Erythroblast (primary cell): ENCODE results near the gene DRD2.

Source experiments
- DNase-seq, 2 experiments: peaks; one replicate each; lab custom pipeline; 2025; lab: John Stamatoyannopoulos, UW
- GATA1 ChIP-seq: IDR thresholded peaks from 2 replicates; pipeline ENCODE4 v1.6.1; 2011; ENCODE audit warnings: low read depth, mild to moderate bottlenecking, control low read depth, low read length, moderate library complexity
- POLR2A ChIP-seq: IDR thresholded peaks from 2 replicates; pipeline ENCODE4 v1.6.1; 2011; ENCODE audit warnings: mild to moderate bottlenecking, low read length

DRD2 gene

GRCh38 chr11:113446112-113446511 lies 29.1 kb downstream of the DRD2 start:
- no peak for TF ChIP-seq POLR2A
- TF ChIP-seq GATA1, result no peak
- no peak for DNase-seq

- no peak for TF ChIP-seq POLR2A
- no peak for TF ChIP-seq GATA1
- no peak for DNase-seq
These were observed 30.6 kb downstream of the DRD2 start for GRCh38 chr11:113444502-113445123.

- TF ChIP-seq GATA1, result no peak
- TF ChIP-seq POLR2A, result no peak
- DNase-seq, result no peak
These were observed 34.4 kb downstream of the DRD2 start for GRCh38 chr11:113440816-113441215.

- TF ChIP-seq POLR2A, result no peak
- TF ChIP-seq GATA1, result no peak
- no peak for DNase-seq
These were observed 38.4 kb downstream of the DRD2 start for GRCh38 chr11:113436672-113437252.

- no peak for DNase-seq
These were observed 39.8 kb downstream of the DRD2 start for GRCh38 chr11:113435190-113435968.

GRCh38 chr11:113431746-113432145 lies 43.5 kb downstream of the DRD2 start:
- no peak for DNase-seq
- TF ChIP-seq POLR2A, result no peak
- TF ChIP-seq GATA1, result no peak

More at GRCh38 chr11:113435190-113435968, 39.8 kb downstream of the DRD2 start:
- TF ChIP-seq GATA1, result no peak
- TF ChIP-seq POLR2A, result no peak

GRCh38 chr11:113426686-113427085 lies 48.5 kb downstream of the DRD2 start:
- TF ChIP-seq GATA1 (no peak), POLR2A (no peak)
- DNase-seq, result no peak

GRCh38 chr11:113420808-113421207 lies 54.4 kb downstream of the DRD2 start:
- no peak for DNase-seq
- no peak for TF ChIP-seq GATA1
- TF ChIP-seq POLR2A, result no peak

GRCh38 chr11:113419454-113420003 lies 55.7 kb downstream of the DRD2 start:
- TF ChIP-seq POLR2A, result no peak
- no peak for TF ChIP-seq GATA1
- DNase-seq, result no peak

- DNase-seq, result no peak
These were observed 57.8 kb downstream of the DRD2 start for GRCh38 chr11:113417428-113417827.

GRCh38 chr11:113415343-113415742 lies 59.9 kb downstream of the DRD2 start:
- no peak for DNase-seq
- no peak for TF ChIP-seq POLR2A
- TF ChIP-seq GATA1, result no peak

More at GRCh38 chr11:113417428-113417827, 57.8 kb downstream of the DRD2 start:
- TF ChIP-seq GATA1, result no peak
- no peak for TF ChIP-seq POLR2A

GRCh38 chr11:113412675-113413074 lies 62.5 kb downstream of the DRD2 start:
- TF ChIP-seq POLR2A (no peak), GATA1 (no peak)
- no peak for DNase-seq

GRCh38 chr11:113411536-113411935 lies 63.7 kb downstream of the DRD2 start:
- no peak for TF ChIP-seq POLR2A
- no peak for TF ChIP-seq GATA1
- no peak for DNase-seq
